Measurements from ENCODE around the gene CDH10. TPM values are rescaled to one million over a fixed set of nuclear protein-coding genes. Genes with fewer than 3 reads are reported as not detected.

CDH10 gene
- total RNA-seq, 2 experiments from 2014 or later: not detected

- Mint-ChIP-seq H3K36me3 (ENCODE audit: low read depth) (no peaks in the 10 kb centered on the region), H3K4me3 (no peak overlapping the region), H3K9me3 (ENCODE audit: low read depth) (peaks cover 4% of the 10 kb centered on the region), H3K4me1 (no peaks in the 10 kb centered on the region), H3K27ac (no peak overlapping the region), H3K27me3 (no peaks in the 10 kb centered on the region)
- POLR2A ChIA-PET: no interaction called here
- no peak for ATAC-seq
- intact Hi-C loops (cut with DNase I, micrococcal nuclease): loop anchor here in 1 of 2 experiments (10.0 kb wide), 1 partner anchor 1852 kb away; no protein-coding TSS in a partner anchor
- CTCF ChIA-PET: no interaction called here
- DNase-seq: no peak
Measured at GRCh38 chr5:24632353-24632752, 12.4 kb downstream of the CDH10 start.

DNA sequence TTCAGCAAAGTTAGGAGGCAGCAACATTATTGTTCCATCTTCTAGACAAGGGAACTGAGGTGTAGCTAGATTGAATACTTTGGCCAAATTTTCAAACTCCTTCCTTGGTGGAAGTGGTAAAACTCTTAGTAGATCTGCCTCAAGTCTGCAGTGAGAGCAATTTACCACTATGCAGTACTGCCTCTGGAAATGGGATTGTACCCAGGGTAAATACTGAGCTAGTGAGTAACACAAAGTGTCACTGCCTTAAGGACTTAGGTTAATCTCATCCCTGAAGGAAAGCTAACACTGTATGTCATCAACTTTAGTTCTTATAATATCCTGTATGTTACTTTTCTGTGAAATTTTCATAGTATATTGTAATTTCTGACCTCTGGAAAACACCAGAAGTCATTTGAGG is 13.9 kb downstream of the CDH10 start:
- intact Hi-C loops (cut with DNase I, micrococcal nuclease): loop anchor here in 1 of 2 experiments (10.0 kb wide), 1 partner anchor 1854 kb away; no protein-coding TSS in a partner anchor

DNA sequence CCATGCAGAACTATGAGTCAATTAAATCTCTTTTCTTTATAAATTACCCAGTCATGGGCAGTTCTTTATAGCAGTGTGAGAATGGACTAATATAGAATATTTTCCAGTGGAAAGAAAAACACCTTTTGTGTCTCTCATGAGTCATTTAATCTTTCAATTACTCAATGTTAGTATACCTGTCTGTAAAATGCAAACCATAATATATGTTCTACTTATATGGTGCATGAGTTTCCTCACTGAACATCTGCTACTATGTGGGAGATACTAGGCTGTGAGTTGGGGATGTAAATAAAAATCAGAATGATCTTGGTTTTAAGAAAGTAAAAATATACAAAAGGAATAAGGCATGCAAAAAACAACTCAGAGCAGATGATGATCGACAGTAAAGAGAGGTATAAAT is 15.0 kb downstream of the CDH10 start:
- H3K36me3 Mint-ChIP-seq (ENCODE audit: low read depth): no peaks in the 10 kb centered on the region
- H3K27me3 Mint-ChIP-seq: no peaks in the 10 kb centered on the region
- H3K9me3 Mint-ChIP-seq (ENCODE audit: low read depth): peaks cover 4% of the 10 kb centered on the region
- no peak for ATAC-seq
- H3K4me1 Mint-ChIP-seq: no peaks in the 10 kb centered on the region
- intact Hi-C loops (cut with DNase I, micrococcal nuclease): loop anchor here in 1 of 2 experiments (10.0 kb wide), 1 partner anchor 1855 kb away; no protein-coding TSS in a partner anchor
- ChIA-PET POLR2A (no interaction called here), CTCF (interaction anchor here (0.6 kb wide), 1 partner anchor 1406 kb away, joined by 4 read pairs; no protein-coding TSS in a partner anchor)
- no peak overlapping the region for H3K27ac Mint-ChIP-seq
- H3K4me3 Mint-ChIP-seq: no peak overlapping the region
- DNase-seq: no peak

More for the DNA sequence above, 13.9 kb downstream of the CDH10 start:
- Mint-ChIP-seq H3K27ac (no peak overlapping the region), H3K4me3 (no peak overlapping the region), H3K9me3 (ENCODE audit: low read depth) (peaks cover 4% of the 10 kb centered on the region), H3K4me1 (no peaks in the 10 kb centered on the region), H3K36me3 (ENCODE audit: low read depth) (no peaks in the 10 kb centered on the region), H3K27me3 (no peaks in the 10 kb centered on the region)
- ChIA-PET POLR2A (no interaction called here), CTCF (interaction anchor here (0.6 kb wide), 1 partner anchor 1363 kb away, joined by 4 read pairs; no protein-coding TSS in a partner anchor)
- DNase-seq: no peak
- ATAC-seq: no peak

DNA sequence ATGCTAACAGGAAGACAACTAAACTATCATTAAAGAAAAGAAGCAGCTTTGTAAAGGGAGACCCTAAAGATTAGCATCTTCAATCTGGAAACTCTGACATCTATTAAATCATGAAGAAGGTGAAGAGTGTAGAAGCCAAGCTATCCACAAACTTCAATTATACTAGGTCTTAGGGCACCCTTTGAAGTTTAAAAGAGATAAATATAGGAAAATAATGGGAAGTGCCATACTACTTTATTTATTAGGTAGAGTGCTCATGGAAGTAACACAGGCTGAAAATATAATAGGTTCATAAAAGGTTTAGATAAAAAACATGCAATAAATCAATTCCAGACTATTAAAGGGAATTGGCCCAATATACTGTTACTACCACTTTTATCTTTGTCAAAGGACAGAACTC is 19.9 kb downstream of the CDH10 start:
- H3K27ac Mint-ChIP-seq: no peak overlapping the region
- H3K27me3 Mint-ChIP-seq: no peaks in the 10 kb centered on the region
- no peak overlapping the region for H3K4me3 Mint-ChIP-seq
- DNase-seq: no peak
- intact Hi-C loops (cut with DNase I, micrococcal nuclease): no loop called here
- H3K4me1 Mint-ChIP-seq: no peaks in the 10 kb centered on the region
- ChIA-PET CTCF (no interaction called here), POLR2A (no interaction called here)
- no peaks in the 10 kb centered on the region for H3K36me3 Mint-ChIP-seq (ENCODE audit: low read depth)
- ATAC-seq: no peak
- peaks cover 4% of the 10 kb centered on the region for H3K9me3 Mint-ChIP-seq (ENCODE audit: low read depth)

DNA sequence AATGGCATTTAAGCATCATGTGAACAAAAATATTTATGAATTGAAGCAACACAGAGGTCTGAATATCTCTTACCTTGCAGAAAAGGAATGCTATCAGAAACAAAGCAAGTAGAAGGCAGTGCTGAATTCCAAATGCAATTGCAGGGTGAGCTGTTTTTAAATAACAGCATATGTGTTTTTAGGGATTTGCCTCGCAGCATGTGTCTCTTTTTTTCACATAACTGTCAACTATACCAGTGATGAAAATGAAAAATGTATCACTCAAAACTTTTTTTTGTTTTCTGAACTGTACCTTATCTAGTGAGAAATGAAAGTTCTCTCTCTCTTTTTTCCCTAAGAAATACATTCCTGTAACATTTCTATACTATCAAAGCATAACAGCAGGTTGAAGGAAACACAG is 21.2 kb downstream of the CDH10 start:
- Mint-ChIP-seq H3K4me1 (no peaks in the 10 kb centered on the region), H3K27me3 (no peaks in the 10 kb centered on the region), H3K9me3 (ENCODE audit: low read depth) (peaks cover 1% of the 10 kb centered on the region), H3K27ac (no peak overlapping the region), H3K36me3 (ENCODE audit: low read depth) (no peaks in the 10 kb centered on the region), H3K4me3 (no peak overlapping the region)
- ATAC-seq (no peak), DNase-seq (no peak)
- ChIA-PET POLR2A (no interaction called here), CTCF (interaction anchor here (1.0 kb wide), 1 partner anchor 11 kb away, joined by 3 read pairs; no protein-coding TSS in a partner anchor)
- intact Hi-C loops (cut with DNase I, micrococcal nuclease): no loop called here

GRCh38 chr5:24623031-24623430 is 21.7 kb downstream of the CDH10 start:
- Mint-ChIP-seq H3K4me3 (no peak overlapping the region), H3K27me3 (no peaks in the 10 kb centered on the region), H3K27ac (no peak overlapping the region), H3K9me3 (ENCODE audit: low read depth) (peaks cover 1% of the 10 kb centered on the region), H3K4me1 (no peaks in the 10 kb centered on the region), H3K36me3 (ENCODE audit: low read depth) (no peaks in the 10 kb centered on the region)
- ATAC-seq (no peak), DNase-seq (no peak)
- ChIA-PET CTCF (interaction anchor here (1.0 kb wide), 1 partner anchor 12 kb away, joined by 3 read pairs; no protein-coding TSS in a partner anchor), POLR2A (no interaction called here)
- intact Hi-C loops (cut with DNase I, micrococcal nuclease): no loop called here

DNA sequence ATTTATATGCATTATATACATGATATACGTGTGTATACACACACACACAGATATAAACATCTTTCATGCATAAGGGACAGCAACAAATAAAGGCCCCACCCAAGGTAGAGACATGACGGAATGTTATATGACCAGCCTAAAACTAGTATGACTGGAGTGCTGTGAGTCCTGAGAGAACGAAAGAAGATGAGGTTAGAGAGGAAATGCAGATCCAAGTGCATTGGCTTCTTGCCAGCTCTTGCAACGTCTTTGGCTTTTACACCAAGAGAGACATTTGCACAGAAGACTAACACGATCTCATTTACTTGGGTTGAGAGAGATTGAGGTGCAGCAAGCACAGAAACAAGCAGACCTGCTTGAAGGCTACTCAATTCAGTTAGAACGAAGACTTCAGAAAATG is 23.0 kb downstream of the CDH10 start:
- intact Hi-C loops (cut with DNase I, micrococcal nuclease): no loop called here
- H3K27ac Mint-ChIP-seq: no peak overlapping the region
- POLR2A ChIA-PET: no interaction called here
- no peaks in the 10 kb centered on the region for H3K27me3 Mint-ChIP-seq
- CTCF ChIA-PET: no interaction called here
- H3K4me1 Mint-ChIP-seq: no peaks in the 10 kb centered on the region
- H3K9me3 Mint-ChIP-seq (ENCODE audit: low read depth): peaks cover 4% of the 10 kb centered on the region
- no peak for ATAC-seq
- no peak for DNase-seq
- H3K4me3 Mint-ChIP-seq: no peak overlapping the region
- H3K36me3 Mint-ChIP-seq (ENCODE audit: low read depth): no peaks in the 10 kb centered on the region

GRCh38 chr5:24616566-24616965 is 28.2 kb downstream of the CDH10 start:
- H3K27ac Mint-ChIP-seq: no peak overlapping the region
- H3K27me3 Mint-ChIP-seq: no peaks in the 10 kb centered on the region
- ATAC-seq (no peak), DNase-seq (no peak)
- H3K36me3 Mint-ChIP-seq (ENCODE audit: low read depth): no peaks in the 10 kb centered on the region
- H3K9me3 Mint-ChIP-seq (ENCODE audit: low read depth): peaks cover 9% of the 10 kb centered on the region
- CTCF ChIA-PET: no interaction called here
- no peak overlapping the region for H3K4me3 Mint-ChIP-seq
- intact Hi-C loops (cut with DNase I, micrococcal nuclease): no loop called here
- POLR2A ChIA-PET: no interaction called here
- H3K4me1 Mint-ChIP-seq: no peaks in the 10 kb centered on the region

DNA sequence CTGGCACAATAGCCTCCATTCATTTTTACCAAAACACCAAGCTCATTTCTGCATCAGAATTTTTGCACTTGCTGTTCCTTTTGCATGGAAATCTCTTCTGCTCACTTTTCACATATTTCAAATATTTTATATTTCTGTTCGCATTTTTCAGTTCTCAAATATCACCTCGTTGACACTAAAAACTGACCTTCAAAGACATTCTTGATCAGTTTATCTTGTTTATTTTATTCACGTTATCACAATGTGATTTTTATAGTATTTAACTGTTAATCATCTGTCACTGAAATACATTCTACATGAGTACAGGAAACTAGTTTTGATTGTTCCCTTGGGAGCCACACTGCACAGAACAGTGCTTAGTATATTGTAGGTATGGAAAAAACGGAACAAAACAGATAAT is 29.6 kb downstream of the CDH10 start:
- Mint-ChIP-seq H3K27me3 (no peaks in the 10 kb centered on the region), H3K36me3 (ENCODE audit: low read depth) (no peaks in the 10 kb centered on the region), H3K9me3 (ENCODE audit: low read depth) (peaks cover 14% of the 10 kb centered on the region), H3K4me3 (no peak overlapping the region), H3K27ac (no peak overlapping the region), H3K4me1 (no peaks in the 10 kb centered on the region)
- ChIA-PET CTCF (no interaction called here), POLR2A (no interaction called here)
- ATAC-seq (no peak), DNase-seq (no peak)
- intact Hi-C loops (cut with DNase I, micrococcal nuclease): no loop called here

- no peak for ATAC-seq
- Mint-ChIP-seq H3K27ac (no peak overlapping the region), H3K36me3 (ENCODE audit: low read depth) (no peaks in the 10 kb centered on the region), H3K9me3 (ENCODE audit: low read depth) (peaks cover 16% of the 10 kb centered on the region), H3K27me3 (no peaks in the 10 kb centered on the region), H3K4me1 (no peaks in the 10 kb centered on the region), H3K4me3 (no peak overlapping the region)
- ChIA-PET CTCF (no interaction called here), POLR2A (no interaction called here)
- intact Hi-C loops (cut with DNase I, micrococcal nuclease): no loop called here
- DNase-seq: no peak
Measured at GRCh38 chr5:24609706-24610105, 35.1 kb downstream of the CDH10 start.

DNA sequence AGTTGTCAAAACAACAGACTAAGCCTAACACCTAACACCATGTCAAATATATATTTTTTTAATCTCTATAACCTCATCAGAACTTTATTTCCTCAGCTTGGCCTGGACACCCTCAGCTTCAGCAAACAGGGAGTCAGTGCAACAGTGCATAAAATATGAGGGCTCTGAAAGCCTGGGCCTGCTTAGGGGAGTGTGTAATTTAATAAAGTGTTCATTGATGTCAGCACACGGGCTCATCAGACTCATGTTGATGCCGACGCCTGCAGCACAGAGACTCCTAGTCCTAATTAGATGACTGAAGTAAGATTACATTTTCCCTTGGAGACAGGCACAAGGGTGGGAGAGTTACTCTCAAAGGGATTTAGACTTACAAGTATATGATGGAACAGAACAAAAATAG is 37.8 kb downstream of the CDH10 start:
- ATAC-seq (no peak), DNase-seq (no peak)
- H3K27ac Mint-ChIP-seq: no peak overlapping the region
- no peaks in the 10 kb centered on the region for H3K36me3 Mint-ChIP-seq (ENCODE audit: low read depth)
- H3K4me3 Mint-ChIP-seq: no peak overlapping the region
- ChIA-PET CTCF (no interaction called here), POLR2A (no interaction called here)
- H3K4me1 Mint-ChIP-seq: no peaks in the 10 kb centered on the region
- H3K9me3 Mint-ChIP-seq (ENCODE audit: low read depth): peaks cover 17% of the 10 kb centered on the region
- intact Hi-C loops (cut with DNase I, micrococcal nuclease): no loop called here
- H3K27me3 Mint-ChIP-seq: no peaks in the 10 kb centered on the region

- H3K36me3 Mint-ChIP-seq (ENCODE audit: low read depth): no peaks in the 10 kb centered on the region
- H3K27ac Mint-ChIP-seq: no peak overlapping the region
- ChIA-PET CTCF (no interaction called here), POLR2A (no interaction called here)
- H3K4me3 Mint-ChIP-seq: no peak overlapping the region
- ATAC-seq (no peak), DNase-seq (no peak)
- H3K9me3 Mint-ChIP-seq (ENCODE audit: low read depth): peaks cover 3% of the 10 kb centered on the region
- no peaks in the 10 kb centered on the region for H3K4me1 Mint-ChIP-seq
- intact Hi-C loops (cut with DNase I, micrococcal nuclease): no loop called here
- no peaks in the 10 kb centered on the region for H3K27me3 Mint-ChIP-seq
Measured at GRCh38 chr5:24602188-24602587, 42.6 kb downstream of the CDH10 start.

DNA sequence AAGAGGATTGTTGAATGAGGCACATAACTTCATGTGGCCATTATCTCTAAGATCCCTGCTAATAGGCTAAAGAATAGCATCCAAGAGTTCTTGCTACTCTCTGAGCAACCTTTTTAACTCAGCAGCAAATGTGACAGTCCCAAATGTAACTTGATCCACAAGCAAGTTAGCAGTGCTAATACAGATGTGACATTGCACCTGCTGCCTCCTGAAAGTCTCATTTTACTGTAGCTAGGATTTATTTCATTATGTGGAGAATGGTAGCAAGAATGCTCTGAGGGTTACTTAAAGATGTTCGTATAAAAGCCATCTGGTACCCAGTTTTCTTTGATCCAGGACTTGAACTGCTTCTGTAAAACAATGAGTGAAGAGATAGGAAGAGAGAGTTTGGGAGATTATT is 45.8 kb downstream of the CDH10 start:
- POLR2A ChIA-PET: no interaction called here
- no peak overlapping the region for H3K27ac Mint-ChIP-seq
- H3K27me3 Mint-ChIP-seq: no peaks in the 10 kb centered on the region
- no peak overlapping the region for H3K4me3 Mint-ChIP-seq
- CTCF ChIA-PET: no interaction called here
- H3K9me3 Mint-ChIP-seq (ENCODE audit: low read depth): peaks cover 9% of the 10 kb centered on the region
- ATAC-seq (no peak), DNase-seq (no peak)
- intact Hi-C loops (cut with DNase I, micrococcal nuclease): no loop called here
- H3K36me3 Mint-ChIP-seq (ENCODE audit: low read depth): no peaks in the 10 kb centered on the region
- no peaks in the 10 kb centered on the region for H3K4me1 Mint-ChIP-seq

Measured in activated CD4-positive, alpha-beta T cell treated with anti-CD3 and anti-CD28 coated beads for 36 hours (primary cell).